GM18517 (cell line): ENCODE data around the gene SLC16A2.

Experiments used
- ATAC-seq: cut with Tn5 transposase; IDR thresholded peaks from one replicate; pipeline ENCODE4 v1.9.1; 2021; ENCODE audit warnings: mild to moderate bottlenecking, moderate library complexity; ENCODE audit not compliant: unreplicated experiment

Gene SLC16A2

DNA sequence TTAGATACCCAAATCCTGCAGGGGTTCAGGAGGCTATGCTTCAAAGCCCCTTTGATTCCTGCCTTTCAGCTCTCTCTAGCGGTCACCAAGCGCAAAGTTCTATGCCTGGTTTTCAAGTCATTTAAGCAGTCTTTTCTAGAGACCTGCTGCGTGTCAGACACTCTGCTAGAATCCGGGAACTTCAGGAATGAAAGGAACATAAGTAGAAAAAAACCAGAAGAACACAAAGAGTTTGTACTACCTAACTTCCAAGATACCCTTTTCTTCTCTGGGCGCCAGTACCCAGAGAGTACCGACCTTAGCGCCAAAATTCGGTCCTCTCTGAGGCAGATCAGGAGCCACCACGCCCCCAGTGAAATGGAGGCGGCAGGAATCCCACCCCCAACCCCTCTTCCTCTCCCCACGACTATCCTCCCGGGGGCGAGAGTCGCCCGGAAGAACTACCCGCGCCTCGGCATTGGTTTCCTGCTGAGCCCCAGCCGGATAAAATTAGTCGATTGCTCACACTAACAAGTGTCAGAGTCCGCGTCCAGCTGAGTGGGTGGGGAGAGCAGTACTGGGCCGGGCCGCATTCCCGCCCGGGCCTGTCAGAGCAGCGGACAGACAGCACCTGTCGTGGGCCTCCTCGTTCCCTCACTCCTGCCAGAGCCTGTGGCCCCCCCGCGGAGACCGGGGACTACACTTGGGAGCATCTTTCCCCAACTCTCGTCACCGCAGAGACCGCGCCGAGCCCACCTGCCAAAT lies 114.3 kb downstream of the SLC16A2 start:
- peak; percentile 36 for ATAC-seq

DNA sequence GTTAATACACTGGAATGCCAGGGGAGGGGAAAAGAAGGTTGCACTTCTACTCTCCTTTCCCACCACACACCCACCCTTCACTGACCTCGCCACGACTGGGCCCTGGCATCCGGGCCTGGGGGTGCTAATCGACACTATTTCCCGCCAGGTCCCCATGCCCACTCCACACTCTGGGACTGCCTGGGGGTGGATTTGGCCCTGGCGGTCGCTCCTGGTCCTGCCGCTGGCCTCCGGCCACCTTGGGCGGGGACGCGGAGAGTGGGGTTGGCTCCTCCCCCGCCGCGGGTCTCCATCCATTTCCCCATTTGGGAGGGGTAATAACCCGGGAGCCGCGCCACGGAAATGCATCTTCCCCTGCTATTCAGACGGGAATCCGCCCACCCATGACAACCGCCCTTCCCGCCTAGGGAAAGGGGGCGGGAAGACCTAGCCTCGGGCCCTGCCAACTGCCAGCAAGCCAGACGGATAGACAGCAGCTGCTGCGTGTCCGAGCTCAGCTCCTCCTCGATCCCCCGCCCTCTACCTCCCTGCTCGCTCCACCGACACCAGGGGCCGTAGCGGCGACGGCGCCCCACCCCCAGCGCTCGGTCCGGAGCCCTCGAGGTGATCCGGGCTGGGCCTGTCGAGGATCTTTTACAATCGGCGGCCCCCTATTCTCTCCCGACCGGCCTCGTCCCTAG lies 115.0 kb downstream of the SLC16A2 start:
- ATAC-seq: peak; percentile 57

DNA sequence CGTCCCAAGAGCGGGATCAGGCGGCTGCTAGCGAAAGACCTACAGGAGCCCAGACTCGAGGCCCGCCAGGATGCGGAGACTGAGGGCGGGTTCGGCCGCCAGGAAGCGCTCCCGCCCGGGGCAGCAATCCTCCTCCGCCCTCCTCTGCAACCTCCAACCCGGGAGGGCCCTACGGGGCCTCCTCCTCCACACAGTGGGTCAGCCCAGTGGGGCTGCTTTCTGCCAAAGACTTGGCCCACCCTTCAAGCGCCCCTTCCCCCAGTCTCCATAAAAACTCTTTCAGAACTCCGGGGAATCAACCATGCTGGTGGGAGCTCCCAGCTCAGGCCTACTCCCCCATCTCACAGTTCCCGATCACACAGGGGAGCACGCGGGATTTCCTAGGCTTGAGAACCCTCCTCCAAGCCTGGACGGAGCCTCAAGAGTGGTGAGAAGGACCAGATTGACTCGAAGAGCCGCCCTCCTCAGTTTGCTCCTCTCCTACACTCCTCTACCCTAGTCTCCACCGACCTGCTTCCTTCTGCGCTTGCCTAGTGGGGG lies 115.6 kb downstream of the SLC16A2 start:
- ATAC-seq: peak; percentile 32

DNA sequence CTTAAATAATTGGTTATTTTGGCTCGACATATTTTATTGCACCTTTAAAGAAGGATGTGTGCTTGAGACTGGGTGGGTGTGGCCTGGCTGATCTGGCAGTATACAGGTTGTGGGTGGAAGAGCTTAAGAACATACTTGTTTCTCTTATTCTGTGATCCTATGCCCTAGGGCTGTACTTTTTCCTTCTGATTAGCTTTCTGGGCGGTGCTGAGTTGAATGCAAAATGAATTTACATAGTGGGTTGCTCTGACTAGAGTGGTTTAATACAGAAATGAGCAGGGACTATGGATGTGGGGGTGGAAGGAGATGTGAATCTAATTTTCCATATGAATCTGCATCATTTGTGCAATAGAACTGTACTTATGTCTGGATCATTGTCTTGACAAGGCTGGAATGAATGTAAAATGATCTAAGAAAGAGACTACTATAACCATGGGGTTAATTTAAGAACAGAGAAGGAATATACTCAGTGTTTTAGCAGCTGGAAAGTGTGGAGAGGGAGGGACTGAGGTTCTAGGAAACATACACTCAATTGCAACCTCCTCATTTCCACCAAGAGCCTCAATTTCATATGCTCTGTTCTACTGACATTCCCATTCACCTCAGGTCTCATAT lies 119.4 kb downstream of the SLC16A2 start:
- ATAC-seq: no peak

DNA sequence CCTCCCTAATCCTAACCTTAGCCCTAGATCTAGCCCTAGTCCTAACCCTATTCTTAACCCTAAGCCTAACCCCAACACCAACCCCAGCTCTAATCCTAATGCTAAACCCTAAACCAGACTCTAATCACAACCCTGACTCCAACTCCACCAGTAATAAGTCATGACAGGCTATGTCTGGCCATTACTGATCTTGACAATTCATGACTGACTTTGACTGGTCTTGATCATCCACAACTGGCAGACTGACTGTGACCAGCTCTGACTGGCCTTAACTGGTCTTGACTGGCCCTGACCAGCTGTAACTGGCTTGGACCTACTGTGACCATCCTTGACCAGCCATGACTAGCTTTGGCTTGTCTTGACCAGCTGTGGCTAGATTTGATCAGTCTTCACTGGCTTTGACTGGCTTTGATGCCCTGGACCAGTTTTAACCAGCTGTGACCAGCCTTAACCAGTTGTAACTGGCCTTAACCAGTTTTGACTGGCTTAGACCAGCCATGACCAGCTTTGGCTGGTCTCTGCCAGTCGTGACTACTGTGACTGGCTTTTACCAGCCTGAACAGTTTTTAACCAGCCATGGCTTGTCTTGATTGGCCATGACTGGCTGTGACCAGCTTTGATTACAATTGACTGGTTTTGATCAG lies 124.7 kb downstream of the SLC16A2 start:
- ATAC-seq: no peak

DNA sequence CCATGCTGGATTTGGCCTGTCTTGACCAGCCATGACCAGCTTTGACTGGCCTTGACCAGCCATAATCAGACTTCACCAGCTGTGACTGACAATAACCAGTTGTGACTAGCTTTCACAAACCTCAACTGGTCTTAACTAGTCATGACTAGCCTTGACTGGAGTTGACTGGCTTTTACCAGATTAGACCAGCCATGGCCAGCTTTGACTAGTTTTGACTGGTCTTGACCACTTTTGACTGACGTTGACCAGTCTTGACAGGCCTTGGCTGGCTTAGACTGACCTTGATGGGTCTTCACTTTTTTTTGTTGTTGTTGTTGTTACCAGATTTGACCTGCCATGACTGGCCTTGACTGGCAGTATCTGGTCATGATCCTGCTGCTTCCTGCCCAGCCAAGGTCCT lies 125.7 kb downstream of the SLC16A2 start:
- no peak for ATAC-seq

DNA sequence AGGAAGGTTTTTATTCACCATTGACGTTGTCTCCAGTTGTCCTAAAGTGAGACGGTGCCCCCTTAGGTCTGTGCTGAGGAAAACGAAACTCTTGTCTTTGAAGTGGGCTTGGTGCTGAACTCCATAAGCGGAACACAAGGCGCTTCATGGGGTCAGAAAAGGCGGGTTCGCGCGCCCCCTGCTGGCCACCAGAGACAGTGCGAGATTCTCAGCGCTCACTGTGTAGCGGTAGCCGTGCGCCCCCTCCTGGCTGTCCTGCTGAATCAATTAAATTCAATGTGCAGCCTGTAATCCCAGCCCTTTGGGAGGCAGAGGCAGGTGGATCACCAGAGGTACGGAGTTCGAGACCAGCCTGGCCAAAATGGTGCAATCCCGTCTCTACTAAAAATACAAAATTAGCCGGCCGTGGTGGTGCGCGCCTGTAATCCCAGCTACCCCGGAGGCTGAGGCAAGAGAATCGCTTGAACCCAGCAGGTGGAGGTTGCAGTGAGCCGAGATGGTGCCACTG lies 129.1 kb downstream of the SLC16A2 start:
- ATAC-seq: peak; percentile 78

DNA sequence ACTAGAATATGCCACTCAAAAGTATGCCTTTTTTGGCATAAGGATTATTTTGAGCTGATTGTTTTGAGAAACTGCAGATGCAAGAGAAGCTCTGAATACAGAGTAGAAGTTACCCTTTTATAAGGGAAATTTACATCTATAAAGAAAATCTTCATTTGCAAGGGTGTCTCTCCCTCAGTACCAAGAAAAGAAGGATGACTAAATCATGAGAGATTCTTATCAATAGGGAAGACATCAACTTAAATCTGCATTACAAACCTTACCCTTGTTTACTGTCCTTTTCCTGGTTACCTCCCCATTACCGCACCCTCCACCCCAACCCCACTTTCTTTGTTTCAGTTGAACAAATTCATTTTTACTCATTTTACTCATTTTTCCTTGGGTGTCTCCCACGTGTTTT lies 130.6 kb downstream of the SLC16A2 start:
- ATAC-seq: no peak

DNA sequence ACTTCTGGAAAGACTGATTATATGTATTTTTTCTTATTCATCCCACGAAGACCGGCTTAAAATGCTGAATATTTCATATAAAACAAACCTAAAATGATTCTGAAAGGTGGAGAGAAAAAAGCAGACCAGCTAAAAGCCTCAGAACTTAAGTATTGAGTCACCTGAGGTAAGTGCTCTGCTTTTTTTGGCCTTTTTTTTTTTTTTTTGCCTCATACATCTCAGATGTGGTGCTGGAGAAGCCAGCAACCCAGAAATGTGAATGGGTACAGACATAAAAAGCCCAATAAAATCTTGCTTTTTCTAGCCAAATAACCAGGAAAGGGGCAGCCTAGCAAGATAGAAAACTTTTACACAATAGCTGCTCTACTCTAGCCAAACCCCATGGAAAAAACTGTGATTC lies 136.1 kb downstream of the SLC16A2 start:
- ATAC-seq: no peak

DNA sequence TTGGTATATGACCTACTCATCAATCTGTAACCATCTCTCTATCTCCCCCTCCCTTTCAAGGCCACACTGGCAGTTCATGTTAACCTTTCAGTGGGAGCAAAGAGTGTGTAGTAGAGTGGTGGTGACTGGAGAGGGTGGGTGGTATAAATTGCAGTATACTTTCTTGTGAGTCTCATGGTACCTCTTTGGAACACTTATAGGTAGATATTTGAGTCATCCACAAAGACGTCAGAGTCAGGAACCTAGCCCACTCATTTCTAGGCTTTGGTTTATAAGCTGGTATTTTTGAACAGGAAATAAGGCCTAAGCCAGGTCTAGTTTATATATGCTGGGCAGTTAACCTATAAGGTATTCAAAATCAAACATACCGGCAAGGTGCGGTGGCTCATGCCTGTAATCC lies 156.8 kb downstream of the SLC16A2 start:
- no peak for ATAC-seq

DNA sequence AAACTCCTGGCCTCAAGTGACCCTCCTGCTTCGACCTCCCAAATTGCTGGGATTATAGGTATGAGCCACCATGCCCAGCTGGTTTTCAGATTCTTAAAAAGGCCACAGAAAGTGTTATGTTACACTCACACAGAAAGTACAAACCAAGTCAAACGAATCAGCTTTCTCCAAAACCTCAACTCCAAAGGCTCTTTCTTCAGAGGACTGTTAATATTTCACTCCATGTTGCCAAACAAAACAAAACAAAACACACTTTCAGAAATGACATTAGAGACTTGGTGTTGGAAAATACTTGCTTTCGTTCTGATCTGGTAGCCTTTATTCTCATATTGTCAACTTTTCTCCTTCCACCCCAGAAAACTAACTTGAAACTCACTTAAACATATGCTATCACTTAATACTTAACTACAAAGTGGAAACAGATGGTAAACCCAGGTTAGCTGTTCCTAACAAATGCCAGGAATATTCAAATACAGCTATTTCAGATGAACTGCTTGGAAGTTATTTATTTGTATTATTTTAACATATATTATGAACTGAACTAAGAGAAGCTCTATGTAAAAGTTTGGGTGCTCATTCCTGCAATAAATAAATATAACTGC lies 158.4 kb downstream of the SLC16A2 start:
- ATAC-seq: no peak
